WTC11 (cell line): ENCODE results near the gene SLIRP.

Source experiments
- CREB1 ChIP-seq: sonication (generic); formaldehyde crosslinking; IDR thresholded peaks from 2 replicates; pipeline ENCODE4 v1.8.0; 2023; ENCODE audit warnings: mild to moderate bottlenecking, missing genetic modification reagents
- GRHL2 ChIP-seq: fragments of 250-450 bp; sonication (Bioruptor Pico); IDR thresholded peaks from 2 replicates; pipeline ENCODE4 v1.8.0; 2022; ENCODE audit warnings: mild to moderate bottlenecking, moderate library complexity; ENCODE audit not compliant: insufficient replicate concordance, severe bottlenecking
- TP53 ChIP-seq: sonication (generic); formaldehyde crosslinking; IDR thresholded peaks from 2 replicates; pipeline ENCODE4 v1.8.1; 2023; ENCODE audit warnings: mild to moderate bottlenecking, missing genetic modification reagents
- TF ChIP-seq, protein P1 (sequence below): fragments of 200-600 bp; IDR thresholded peaks from 2 replicates; pipeline ENCODE4 v1.8.0; 2022; ENCODE audit warnings: antibody characterized with exemption
- TF ChIP-seq, protein P2 (sequence below): sonication (generic); formaldehyde crosslinking; IDR thresholded peaks from 2 replicates; pipeline ENCODE4 v1.8.0; 2022; ENCODE audit warnings: mild to moderate bottlenecking, missing genetic modification reagents
- TF ChIP-seq, protein P3 (sequence below): sonication (generic); formaldehyde crosslinking; IDR thresholded peaks from 2 replicates; pipeline ENCODE4 v1.8.1; 2022; ENCODE audit warnings: low read depth, missing genetic modification reagents, borderline replicate concordance

DNA sequence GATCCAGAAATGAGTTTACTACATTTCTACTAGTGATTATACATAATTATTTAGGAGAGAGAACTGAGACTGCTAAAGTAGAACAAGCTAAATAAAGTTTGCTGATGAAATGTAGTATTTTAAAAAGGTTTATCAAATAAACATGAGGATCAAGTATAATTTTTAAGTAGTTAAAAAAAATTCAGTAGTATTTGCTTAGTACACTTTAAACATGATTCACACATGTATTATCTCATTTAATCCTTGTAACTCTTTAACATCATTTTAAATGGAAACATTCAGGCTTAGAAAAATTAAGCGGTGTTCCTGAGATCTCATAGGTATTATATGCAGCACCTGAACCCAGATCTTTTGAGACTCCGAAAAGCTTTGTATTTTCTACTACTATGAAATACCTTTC, 44.4 kb downstream of the SLIRP start:
- TF ChIP-seq, protein P1, sequence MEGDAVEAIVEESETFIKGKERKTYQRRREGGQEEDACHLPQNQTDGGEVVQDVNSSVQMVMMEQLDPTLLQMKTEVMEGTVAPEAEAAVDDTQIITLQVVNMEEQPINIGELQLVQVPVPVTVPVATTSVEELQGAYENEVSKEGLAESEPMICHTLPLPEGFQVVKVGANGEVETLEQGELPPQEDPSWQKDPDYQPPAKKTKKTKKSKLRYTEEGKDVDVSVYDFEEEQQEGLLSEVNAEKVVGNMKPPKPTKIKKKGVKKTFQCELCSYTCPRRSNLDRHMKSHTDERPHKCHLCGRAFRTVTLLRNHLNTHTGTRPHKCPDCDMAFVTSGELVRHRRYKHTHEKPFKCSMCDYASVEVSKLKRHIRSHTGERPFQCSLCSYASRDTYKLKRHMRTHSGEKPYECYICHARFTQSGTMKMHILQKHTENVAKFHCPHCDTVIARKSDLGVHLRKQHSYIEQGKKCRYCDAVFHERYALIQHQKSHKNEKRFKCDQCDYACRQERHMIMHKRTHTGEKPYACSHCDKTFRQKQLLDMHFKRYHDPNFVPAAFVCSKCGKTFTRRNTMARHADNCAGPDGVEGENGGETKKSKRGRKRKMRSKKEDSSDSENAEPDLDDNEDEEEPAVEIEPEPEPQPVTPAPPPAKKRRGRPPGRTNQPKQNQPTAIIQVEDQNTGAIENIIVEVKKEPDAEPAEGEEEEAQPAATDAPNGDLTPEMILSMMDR, result no peak
- TF ChIP-seq, protein P2, sequence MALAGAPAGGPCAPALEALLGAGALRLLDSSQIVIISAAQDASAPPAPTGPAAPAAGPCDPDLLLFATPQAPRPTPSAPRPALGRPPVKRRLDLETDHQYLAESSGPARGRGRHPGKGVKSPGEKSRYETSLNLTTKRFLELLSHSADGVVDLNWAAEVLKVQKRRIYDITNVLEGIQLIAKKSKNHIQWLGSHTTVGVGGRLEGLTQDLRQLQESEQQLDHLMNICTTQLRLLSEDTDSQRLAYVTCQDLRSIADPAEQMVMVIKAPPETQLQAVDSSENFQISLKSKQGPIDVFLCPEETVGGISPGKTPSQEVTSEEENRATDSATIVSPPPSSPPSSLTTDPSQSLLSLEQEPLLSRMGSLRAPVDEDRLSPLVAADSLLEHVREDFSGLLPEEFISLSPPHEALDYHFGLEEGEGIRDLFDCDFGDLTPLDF (CRISPR knock-in tag), result no peak
- TF ChIP-seq, protein P3, sequence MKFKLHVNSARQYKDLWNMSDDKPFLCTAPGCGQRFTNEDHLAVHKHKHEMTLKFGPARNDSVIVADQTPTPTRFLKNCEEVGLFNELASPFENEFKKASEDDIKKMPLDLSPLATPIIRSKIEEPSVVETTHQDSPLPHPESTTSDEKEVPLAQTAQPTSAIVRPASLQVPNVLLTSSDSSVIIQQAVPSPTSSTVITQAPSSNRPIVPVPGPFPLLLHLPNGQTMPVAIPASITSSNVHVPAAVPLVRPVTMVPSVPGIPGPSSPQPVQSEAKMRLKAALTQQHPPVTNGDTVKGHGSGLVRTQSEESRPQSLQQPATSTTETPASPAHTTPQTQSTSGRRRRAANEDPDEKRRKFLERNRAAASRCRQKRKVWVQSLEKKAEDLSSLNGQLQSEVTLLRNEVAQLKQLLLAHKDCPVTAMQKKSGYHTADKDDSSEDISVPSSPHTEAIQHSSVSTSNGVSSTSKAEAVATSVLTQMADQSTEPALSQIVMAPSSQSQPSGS (CRISPR knock-in tag), result no peak
- TF ChIP-seq CREB1 (no peak), GRHL2 (CRISPR knock-in tag) (no peak), TP53 (CRISPR knock-in tag) (no peak)
